Measurements from ENCODE around the gene ACAT2.
"Not testable (repeated sequence)": the region's sequence is repeated elsewhere in the genome, so short reads cannot be mapped to it uniquely, and the experiment has no call there.

ACAT2 gene

DNA sequence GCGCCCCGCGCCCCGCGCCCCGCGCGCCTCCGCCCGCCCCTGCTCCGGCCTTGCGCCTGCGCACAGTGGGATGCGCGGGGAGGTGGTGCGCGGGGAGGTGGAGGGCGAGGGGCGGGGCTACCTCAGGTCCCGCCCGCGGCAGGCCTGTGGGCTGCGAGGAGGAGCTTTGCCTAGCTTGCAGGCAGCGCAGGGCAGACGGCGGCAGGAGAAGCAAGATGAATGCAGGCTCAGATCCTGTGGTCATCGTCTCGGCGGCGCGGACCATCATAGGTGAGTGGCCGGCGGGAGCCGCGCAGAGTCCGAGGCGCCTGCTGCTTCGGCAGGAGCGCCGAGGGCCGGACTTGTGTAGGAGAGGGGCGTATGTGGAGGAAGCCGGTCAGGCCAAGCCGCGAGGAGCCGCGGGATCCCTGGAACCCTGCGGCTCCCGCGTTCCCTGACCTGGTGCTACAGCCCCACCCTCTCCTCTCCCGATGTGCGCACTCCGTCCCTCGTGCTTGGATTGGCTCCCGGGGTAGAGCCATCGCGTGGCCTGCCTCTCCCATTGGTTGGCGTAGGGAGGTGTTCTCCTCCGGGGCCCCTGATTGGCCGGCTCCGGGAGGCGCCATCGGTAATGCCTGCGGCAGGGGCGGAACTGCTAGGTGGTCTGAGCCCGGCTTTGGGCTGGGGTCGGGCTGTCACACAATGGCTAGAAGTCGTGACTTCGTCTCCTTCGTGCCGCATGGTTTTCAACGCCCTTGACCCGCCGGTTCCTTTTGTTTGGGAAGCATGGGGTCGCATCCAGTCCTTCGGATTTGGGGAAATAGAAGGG lies at the start of gene ACAT2:
ACAT2 (plus strand) TSS at position 173 of the 808 bp plus-strand sequence; CDS start at position 216, 43 bp downstream.
- peak; percentile 97 for DNase-seq

DNA sequence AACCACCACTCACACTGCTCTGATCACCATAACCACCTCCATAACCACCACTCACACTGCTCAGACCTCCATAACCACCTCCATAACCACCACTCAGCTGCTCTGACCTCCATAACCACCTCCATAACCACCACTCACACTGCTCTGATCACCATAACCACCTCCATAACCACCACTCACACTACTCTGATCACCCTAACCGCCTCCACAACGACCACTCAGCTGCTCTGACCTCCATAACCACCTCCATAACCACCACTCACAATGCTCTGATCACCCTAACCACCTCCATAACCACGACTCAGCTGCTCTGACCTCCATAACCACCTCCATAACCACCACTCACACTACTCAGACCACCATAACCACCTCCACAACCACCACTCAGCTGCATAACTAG lies 49.5 kb upstream of the ACAT2 start:
- DNase-seq, result not testable (repeated sequence)

DNA sequence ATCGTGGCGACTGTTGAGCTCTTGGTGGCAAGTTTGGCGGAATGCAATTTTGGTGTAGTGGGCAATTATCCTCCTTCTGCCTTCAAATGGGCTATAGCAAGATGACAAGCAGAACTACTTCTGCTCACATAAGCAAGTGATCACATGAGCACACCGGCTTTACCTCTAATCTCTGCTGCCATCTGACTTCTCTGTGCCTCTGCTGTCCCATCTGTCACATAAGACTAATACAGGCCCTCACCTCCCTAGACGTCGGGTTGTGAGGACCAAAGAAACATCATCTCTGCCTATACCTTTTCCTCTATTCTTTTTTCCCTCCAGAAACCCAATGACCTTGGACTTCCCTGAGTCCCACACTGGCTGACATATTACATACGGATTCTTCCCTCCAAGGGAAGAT lies 47.9 kb upstream of the ACAT2 start:
- no peak for DNase-seq

DNA sequence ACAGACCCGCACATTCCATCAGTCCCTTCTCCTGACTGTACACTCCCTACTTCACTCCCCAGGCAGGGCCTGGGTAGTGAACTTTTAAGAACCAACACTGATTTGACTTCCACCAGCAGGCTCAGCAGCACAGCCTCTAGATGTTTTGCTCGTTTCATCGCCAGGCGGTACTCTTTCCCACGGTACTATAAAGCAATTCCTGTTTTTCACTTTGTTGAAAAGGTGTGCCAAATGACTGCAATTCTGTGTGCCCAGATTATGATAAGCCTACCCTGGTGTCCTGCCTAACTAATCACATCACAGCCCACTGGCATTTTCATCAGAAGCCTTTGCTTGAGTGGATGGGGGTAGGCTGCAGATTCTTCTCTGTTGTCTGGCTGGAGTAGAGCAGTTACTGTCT lies 47.4 kb upstream of the ACAT2 start:
- DNase-seq, result no peak

DNA sequence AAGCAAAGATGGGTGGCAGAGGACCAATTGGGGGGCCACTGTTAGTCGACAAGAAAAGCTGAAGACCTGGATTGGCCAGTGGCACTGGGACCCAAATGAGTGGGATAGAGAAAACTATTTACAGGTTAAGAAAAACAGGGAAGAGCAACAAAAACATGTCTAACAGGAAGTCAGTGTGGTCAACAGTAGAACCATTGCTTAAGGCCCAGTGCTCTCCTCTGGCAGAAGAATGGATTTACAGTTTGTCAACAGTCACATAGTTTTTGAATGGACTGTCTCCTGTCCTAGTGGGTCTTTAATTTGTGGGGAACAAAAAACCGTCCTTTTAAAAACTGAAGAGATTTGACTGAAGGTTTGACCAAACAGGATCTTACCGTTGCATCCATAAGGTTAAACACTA lies 46.7 kb upstream of the ACAT2 start:
- DNase-seq, result no peak

DNA sequence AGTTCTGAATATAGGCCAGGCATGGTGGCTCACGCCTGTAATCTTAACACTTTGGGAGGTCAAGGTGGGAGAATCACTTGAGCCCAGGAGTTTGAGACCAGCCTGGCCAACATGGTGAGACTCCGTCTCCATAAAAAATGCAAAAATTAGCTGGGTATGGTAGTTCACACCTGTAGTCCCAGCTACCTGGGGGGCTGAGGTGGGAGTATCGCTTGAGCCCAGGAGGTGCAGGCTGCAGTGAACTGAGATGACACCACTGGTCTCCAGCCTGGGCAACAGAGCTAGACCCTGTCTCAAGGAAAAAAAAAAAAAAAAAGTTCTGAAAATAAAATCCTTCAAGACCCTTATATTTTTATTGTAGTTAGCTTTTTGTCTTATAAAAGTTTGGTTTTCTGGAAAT lies 46.2 kb upstream of the ACAT2 start:
- DNase-seq, result no peak

DNA sequence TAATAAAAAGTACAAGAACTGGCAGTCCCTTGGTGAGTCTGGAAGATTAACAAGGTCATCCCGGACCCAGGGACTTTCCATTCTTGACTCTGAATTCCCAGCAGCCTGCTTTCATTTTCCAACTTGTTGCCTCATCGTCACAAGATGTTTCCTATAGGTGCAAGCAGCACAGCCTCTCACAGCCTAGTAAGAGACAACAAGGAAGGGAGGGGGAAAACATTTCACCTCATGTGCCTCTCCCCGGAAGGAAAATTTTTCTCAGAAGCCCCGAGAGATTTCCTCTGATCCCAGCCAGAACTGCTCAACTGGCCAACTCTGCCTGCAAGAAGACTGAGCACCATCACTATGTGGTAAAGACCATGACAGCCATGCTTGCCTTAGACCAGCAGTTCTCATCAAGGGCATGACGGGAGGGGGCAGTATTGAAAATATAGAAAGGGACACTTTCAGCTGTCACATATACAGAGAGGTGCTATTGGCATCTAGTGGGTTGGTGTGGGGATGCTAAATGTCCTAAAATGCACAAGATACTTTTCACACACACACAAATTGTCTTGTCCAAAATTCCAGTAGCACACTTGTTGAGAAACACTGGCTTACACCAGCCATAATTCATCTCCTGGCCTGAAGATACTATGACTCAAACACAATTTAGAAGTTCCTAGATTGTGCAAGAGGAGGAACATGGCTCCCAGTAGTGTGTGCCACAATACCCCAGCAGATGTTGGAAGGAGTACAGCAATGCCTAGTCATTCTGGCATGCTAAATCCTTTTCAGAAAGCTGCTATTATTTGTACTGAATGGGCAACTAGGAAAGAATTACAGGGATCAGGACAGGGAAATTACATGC lies 45.4 kb upstream of the ACAT2 start:
- no peak for DNase-seq

DNA sequence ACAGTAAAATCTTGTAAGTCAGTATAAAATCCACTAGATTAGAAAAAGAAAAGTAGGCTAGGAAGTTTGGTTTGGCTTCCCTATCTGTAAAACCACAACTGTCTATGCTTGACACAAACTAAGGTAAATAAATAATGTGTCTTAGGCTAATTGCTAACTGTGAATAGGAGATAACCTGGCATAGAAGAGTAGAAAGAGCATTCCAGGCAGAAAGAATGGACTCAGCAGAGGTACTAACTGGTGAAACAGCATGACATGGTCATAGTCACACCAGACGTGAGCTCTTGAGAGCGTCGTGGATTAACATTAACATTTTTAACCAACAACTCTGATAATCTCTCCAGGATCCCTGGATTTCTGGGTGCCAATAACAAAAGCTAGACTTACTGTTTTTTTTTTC lies 43.2 kb upstream of the ACAT2 start:
- DNase-seq, result no peak

DNA sequence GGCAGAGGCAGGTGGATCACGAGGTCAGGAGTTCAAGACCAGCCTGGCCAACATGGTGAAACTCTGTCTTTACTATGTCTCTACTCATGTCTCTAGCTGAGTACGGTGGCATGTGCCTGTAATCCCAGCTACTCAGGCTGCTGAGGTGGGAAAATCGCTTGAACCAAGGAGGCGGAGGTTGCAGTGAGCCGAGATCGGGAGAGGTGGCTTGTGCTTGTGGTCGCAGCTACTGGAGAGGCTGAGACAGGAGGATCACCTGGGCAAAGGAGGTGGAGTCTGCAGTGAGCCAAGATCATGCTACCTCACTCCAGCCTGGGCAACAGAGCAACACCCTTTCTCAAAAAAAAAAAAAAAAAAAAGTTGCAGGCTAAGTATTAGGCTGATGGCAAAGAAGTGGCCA lies 42.6 kb upstream of the ACAT2 start:
- no peak for DNase-seq

DNA sequence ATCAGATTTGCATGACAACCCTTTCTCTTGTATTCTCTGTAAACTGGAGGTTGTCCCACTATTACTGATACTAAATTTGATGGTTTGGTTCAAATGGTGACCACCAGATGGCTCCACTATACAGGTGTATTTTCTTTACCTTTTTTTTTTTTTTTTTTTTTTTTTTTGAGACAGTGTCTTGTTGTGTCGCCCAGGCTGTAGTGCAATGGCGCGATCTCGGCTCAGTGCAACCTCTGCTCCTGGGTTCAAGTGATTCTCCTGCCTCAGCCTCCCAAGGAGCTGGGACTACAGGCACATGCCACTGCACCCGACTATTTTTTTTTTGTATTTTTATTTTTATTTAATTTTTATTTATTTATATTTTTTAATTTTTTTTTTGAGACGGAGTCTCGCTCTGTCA lies 41.1 kb upstream of the ACAT2 start:
- DNase-seq, result peak; percentile 51

DNA sequence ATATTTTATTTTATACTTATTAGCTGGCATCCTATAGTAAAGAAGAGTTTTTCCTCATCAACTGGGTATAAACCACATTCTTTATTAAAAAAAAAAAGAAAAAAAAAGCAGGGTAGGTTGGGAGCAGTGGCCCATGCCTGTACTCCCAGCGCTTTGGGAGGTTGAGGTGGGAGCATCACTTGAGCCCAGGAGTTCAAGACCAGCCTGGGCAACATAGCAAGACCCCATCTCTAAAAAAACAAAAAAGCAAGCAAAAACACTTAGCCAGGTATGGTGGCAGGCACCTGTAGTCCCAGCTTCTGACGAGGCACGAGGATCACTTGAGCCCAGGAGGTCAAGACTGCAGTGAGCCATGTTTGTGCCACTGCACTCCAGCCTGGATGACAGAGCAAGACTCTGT lies 39.9 kb upstream of the ACAT2 start:
- not testable (repeated sequence) for DNase-seq

DNA sequence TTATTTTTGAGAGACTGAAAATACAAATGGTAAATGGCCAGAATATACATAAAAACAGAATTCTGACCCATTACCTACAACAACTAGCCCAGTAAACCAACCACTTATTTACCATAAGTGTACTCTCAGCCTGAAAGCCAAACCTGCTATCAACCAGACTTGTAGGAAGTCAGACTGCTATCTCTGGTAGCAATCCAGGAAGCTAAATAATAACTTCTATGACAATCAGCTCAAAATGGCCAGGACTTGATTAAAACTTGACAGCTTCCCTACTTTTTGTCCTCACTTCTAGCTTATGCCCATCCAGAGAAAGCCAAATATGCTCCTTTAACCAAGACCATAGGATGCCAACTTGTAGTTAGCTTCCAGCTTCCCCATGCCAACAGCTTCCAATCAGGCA lies 39.2 kb upstream of the ACAT2 start:
- no peak for DNase-seq

DNA sequence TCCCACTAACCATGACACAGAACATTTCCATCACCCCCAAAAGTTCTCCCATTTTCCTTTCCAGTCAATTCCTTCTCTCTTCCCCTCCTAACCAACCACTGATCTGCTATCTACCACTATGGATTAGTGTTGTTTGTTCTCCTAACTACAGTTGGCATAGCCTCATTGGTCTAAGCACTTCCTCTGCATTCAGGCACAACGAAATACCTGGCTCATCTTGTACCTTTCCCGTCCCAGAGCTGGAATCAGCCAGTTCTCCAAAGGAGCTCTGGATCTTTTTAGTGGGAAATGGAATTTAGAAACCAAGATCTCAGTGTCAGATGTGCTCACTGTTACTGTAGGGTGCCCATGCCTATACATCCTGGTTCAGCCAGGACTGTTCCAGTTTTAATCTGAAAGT lies 38.6 kb upstream of the ACAT2 start:
- no peak for DNase-seq

DNA sequence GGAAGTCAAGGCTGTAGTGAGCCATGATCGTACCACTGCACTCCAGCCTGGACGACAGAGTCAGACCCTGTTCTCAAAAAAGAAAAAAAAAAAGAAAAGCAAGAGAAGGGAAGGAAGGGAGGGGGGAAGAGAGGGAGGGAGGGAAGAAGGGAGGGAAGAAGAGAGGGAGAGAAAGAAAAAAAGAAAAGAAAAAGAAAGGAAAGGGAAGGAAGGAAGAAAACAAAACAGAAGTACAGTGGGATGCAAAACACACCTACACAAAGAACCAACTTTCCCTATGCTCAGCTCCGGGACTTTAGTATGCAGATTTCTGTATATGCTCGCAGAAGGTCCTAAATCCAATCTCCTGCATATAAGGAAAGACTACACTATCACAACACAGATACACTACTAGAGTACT lies 37.1 kb upstream of the ACAT2 start:
- DNase-seq, result no peak

DNA sequence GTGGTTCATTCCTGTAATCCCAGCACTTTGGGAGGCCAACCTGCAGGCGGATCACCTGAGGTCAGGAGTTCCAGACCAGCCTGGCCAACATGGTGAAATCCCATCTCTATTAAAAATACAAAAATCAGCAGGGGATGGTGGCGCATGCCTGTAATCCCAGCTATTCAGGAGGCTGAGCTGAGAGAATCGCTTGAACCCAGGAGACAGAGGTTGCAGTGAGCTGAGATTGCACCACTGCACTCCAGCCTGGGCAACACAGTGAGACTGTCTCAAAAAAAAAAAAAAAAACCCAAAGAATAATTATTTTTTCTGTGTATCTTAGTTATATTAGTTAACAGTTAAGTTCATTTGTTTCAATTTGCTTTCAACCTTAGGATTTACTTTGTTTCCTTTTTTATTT lies 36.6 kb upstream of the ACAT2 start:
- DNase-seq, result not testable (repeated sequence)

DNA sequence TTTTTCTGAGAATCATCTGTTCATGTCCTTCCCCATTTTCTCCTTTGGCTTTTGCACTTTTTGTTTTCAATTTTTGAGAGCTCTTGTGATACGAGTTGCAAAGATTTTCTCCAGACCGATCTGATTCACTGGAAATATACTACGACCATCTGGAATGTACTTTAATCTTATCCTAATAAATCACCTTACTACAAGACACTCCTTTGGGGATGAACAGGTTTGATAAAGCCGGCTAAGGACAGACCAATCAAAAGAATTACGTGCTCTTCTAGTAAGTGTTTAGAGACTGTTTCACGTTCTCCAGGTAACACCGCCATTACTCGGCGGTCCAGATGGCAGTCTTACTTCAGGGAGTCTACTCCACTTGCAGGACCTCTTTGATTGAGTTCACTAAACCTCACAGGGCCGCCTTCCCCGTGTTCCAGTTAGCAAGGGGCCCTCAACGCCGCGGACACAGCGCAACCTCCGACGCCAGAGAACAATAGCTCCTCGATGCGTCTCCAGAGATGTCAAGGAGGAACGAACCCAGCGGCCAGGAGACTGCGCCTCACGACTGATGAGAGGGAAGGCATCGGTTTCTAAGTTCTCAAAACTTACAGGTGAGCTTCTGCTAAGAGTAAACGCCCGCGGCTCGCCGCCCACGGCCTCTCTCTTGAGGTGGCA lies 35.5 kb upstream of the ACAT2 start:
- no peak for DNase-seq

DNA sequence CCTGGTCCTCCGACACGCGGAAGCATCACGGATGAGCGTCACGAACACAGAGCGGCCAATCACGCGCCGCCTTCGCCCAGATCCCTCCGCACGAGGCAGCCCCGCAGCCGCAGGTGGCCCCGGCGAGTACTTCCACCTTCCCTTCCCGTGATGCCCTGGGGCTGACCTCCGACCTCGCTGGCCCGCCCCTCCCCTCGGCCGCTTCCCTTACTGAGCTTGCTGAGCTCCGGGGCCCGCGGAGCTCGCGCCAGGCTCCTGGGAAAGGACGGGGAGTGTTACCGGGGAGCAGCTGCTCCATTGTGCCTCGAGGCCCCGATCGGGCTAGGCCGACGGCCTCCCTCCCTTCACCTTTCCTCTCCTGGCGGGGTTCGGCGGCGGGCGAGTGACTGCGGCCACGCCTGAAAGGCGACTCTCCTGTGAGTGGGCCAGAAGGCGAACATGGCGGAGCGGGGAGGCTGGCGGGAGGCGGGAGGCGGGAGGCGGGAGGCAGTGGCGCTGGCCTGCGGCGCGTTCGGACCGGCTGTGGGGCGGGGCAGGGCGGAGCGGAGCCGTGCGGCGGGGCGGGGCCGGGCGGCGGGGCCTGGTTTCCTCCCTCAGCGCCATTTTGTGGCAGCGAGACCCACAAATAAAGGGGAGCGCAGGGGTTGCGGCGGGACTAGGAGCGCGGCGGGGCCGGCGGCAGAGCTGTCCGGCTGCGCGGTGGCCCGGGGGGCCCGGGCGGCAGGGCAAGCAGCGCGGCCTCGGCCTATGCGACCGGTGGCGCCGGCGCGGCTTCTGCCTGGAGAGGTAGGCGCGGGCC lies 34.7 kb upstream of the ACAT2 start, which contains the start of gene WTAP:
WTAP (plus strand) TSS at position 589 of the 799 bp plus-strand sequence. CDS start 8,760 bp downstream, outside the sequence.
- DNase-seq, result peak; percentile 97

DNA sequence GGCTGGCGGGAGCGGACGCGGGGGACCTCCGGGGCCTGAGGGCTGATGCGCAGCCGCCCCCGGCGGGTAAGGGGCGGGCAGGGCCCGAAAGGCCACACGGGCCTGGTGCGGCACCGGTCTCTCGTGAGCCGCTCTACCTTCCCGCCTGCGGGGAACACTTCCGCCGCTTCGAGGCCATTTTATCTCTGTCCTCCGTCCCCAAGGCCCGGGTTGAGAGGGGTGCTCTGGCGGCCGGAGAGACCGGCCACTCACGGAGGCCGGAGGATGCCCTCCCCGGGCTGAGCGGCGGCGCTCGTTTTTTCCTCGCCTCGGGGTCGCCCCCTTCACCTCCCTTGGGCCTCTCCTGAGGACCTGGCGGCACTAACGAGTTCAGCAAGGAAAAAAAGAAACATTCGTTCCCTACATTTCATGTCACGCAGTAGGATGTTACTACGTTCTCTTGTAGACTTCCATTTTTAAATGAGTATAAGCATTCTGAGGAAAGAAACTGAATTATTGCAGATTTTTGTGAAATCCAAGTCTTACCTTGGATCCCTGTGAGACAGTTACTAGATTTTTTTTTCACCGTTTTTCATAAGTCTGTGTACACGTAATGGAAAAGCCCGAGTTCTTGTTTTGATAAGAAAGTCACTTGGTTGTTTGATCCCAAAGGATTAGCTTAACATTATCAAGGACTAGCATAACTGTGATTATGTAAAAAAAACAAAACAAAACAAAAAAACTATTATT lies 34.0 kb upstream of the ACAT2 start:
- DNase-seq, result peak; percentile 61

DNA sequence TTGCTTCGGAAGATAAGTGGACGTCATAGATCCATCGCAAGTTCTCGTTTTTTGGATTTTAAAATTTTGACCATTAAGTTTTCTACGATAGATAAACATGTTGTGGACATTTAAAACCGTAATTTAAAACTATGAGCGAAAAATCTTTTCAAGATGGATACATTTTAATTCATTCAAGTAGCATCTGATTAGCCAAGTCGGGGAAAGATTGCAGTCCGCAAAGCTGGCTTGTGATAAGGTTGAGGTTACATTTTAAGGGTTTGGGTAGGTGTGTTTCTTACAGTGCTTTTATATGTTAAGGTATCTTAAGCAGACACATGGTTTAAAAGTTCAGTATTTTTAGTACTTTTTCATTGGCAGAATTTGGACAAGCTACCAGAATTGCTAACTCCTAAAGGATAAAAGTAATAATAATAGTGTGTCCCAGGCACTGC lies 33.3 kb upstream of the ACAT2 start:
- DNase-seq, result peak; percentile 17

DNA sequence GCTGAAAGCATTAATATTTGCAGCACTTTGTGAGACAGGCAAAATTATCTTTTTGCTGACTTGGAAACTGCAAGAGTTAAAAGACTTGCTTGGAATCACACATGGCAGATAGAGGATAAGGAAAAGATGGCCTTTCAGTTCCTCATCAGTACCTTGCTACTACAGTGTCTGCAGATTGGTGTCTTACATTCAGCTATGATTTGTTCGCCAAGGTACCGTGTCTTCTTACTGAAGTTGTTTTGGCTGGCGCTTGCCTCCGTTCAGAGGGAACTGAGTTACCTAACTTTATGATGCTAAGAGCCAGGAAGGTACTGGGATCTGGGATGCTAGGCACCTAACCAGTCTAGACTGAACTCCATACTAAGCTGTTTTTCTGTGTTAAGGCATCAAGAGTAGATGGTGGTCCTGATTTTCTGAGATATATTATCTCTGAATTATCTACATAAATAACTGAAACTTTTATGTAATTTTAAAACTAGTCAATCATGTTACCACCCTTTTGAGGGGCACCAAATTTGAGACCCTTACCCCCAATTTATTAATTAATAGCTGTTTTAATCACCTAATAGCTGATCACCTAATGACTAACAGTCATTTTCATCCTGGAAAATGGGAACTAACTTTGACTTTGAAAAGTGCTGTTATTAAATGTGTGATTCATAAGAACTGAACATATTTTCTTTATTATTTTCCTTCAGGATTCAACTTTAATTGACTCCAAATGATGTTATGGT lies 32.1 kb upstream of the ACAT2 start:
- peak; percentile 22 for DNase-seq

DNA sequence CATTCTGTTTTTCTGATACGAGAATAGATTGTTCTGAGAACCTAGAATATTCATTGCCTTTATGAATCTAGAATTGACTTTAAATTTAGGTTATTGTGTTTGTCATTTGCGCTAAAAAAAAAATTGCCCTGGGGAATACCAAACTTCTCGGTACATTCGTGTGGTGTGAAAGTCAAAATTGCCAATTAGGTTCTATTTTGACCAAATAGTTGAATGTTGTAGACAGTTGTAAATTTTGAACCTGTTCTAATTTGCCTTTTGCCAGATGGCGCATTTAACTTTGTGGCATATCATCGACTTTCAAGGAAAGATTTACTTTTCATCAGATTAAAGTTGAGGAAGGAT lies 31.5 kb upstream of the ACAT2 start:
- DNase-seq, result no peak
